Glutamatergic neuron (in vitro differentiated cells): Measurements from ENCODE around the gene TGM3. TPM values are rescaled to one million over a fixed set of nuclear protein-coding genes. Genes with fewer than 3 reads are reported as not detected.

Experiments
- DNase-seq: peaks from one replicate; pipeline ENCODE4 v3.0.0; 2022
- H3K27ac Mint-ChIP-seq: one replicate; pipeline ENCODE4 v1.8.0; 2020; ENCODE audit warnings: mild to moderate bottlenecking, mixed read lengths, inconsistent platforms; ENCODE audit not compliant: unreplicated experiment
- H3K27me3 Mint-ChIP-seq: one replicate; pipeline ENCODE4 v1.8.0; 2020; ENCODE audit warnings: mild to moderate bottlenecking, moderate library complexity, mixed read lengths, inconsistent platforms; ENCODE audit not compliant: unreplicated experiment
- H3K36me3 Mint-ChIP-seq: one replicate; pipeline ENCODE4 v1.8.0; 2020; ENCODE audit warnings: mild to moderate bottlenecking, mixed read lengths, inconsistent platforms; ENCODE audit not compliant: unreplicated experiment
- H3K4me1 Mint-ChIP-seq: one replicate; pipeline ENCODE4 v1.8.0; 2020; ENCODE audit warnings: mild to moderate bottlenecking, low read depth, mixed read lengths, inconsistent platforms; ENCODE audit not compliant: unreplicated experiment
- H3K4me3 Mint-ChIP-seq: one replicate; pipeline ENCODE4 v1.8.0; 2020; ENCODE audit warnings: mild to moderate bottlenecking, mixed read lengths, inconsistent platforms; ENCODE audit not compliant: unreplicated experiment
- H3K9me3 Mint-ChIP-seq: one replicate; pipeline ENCODE4 v1.8.0; 2020; ENCODE audit warnings: mild to moderate bottlenecking, moderate library complexity, mixed read lengths, inconsistent platforms; ENCODE audit not compliant: unreplicated experiment
- total RNA-seq: library from RNA; stranded (reverse); fragmentation: NEBNext Ultra II Directional; extraction: Animal tissue kit (Norgen Biotek cat#: 25700); gene quantifications from one replicate; pipeline ENCODE4 v1.2.1, GENCODE V29; 2021; ENCODE audit not compliant: unreplicated experiment
- TF ChIP-seq, protein P1 (sequence below): fragments of 200-600 bp; sonication (generic); IDR thresholded peaks from one replicate; pipeline ENCODE4 v1.5.0; 2021; ENCODE audit not compliant: partially characterized antibody, unreplicated experiment

Gene TGM3
- total RNA-seq, 1 donor from 2014 or later, result not detected

DNA sequence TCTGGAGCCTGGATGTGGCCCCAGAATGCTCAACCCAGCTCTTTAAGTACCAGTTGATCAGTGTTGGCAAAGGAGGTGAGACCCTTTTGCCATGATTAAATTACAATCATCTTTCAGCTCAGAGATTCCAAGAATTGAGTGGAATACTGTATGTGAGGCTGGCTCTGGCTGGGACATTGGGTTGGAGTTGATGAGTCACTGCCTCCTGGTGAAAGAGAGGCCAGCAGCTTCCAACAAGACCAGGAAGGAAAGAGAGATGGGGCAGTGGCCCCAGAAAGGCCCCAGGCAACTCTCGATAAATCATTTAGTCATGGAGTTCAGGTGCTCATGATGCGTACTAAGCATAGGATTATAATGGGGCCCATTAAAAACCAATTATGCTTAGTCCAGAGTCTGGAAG lies 87.0 kb downstream of the TGM3 start:
- DNase-seq, result no peak
- Mint-ChIP-seq H3K27ac (no peak overlapping the region), H3K27me3 (peaks cover 2% of the 10 kb centered on the region), H3K36me3 (no peaks in the 10 kb centered on the region), H3K4me1 (peaks cover 1% of the 10 kb centered on the region), H3K4me3 (no peak overlapping the region), H3K9me3 (no peaks in the 10 kb centered on the region)
- TF ChIP-seq, protein P1, sequence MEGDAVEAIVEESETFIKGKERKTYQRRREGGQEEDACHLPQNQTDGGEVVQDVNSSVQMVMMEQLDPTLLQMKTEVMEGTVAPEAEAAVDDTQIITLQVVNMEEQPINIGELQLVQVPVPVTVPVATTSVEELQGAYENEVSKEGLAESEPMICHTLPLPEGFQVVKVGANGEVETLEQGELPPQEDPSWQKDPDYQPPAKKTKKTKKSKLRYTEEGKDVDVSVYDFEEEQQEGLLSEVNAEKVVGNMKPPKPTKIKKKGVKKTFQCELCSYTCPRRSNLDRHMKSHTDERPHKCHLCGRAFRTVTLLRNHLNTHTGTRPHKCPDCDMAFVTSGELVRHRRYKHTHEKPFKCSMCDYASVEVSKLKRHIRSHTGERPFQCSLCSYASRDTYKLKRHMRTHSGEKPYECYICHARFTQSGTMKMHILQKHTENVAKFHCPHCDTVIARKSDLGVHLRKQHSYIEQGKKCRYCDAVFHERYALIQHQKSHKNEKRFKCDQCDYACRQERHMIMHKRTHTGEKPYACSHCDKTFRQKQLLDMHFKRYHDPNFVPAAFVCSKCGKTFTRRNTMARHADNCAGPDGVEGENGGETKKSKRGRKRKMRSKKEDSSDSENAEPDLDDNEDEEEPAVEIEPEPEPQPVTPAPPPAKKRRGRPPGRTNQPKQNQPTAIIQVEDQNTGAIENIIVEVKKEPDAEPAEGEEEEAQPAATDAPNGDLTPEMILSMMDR, result no peak

DNA sequence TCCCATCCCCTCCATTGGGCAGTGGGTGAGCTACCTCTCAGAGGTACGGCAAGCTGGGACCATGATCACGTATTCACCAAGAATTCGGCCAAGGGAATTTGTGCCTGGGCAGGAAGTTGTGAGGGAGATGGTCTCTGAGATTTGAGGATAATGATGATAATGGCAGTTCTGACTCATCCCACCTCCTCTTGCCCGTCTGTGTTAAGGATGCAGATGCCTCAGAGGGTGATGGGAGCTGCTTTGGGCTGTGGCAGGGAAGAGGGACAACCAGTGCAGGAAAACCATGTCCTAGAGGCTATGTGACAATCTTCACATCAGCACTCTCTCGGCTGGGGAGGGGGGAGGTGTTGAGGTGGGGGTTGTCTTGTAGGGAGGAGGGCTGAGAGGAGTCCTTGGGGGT lies 89.2 kb downstream of the TGM3 start:
- H3K36me3 Mint-ChIP-seq, result peaks cover 5% of the 10 kb centered on the region
- H3K27ac Mint-ChIP-seq, result no peak overlapping the region
- H3K9me3 Mint-ChIP-seq, result no peaks in the 10 kb centered on the region
- no peak for DNase-seq
- H3K4me3 Mint-ChIP-seq, result no peak overlapping the region
- H3K27me3 Mint-ChIP-seq, result peaks cover 2% of the 10 kb centered on the region
- H3K4me1 Mint-ChIP-seq, result peaks cover 2% of the 10 kb centered on the region
- TF ChIP-seq, protein P1, result no peak

DNA sequence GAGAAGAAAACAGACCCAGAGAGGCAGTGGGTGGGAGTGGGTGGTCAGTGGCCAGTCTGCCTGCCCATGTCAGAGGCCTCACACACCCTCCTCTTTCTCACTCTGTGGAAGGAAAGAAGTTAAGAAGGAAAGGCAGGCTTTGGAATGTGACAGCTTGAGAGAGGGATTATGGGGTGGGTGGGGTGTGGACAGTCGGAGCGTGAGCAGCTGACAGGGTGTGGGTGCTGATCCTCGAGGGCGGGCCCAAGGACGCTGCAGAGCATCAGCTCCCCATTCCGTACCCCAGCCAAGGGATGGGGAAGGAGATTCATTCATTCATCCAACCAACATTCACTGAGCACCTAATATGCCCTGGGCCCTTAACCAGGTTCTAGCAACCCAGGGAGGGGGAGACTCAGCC lies 89.7 kb downstream of the TGM3 start:
- H3K4me1 Mint-ChIP-seq, result peaks cover 2% of the 10 kb centered on the region
- no peak overlapping the region for H3K4me3 Mint-ChIP-seq
- TF ChIP-seq, protein P1, result no peak
- peaks cover 2% of the 10 kb centered on the region for H3K27me3 Mint-ChIP-seq
- H3K27ac Mint-ChIP-seq, result no peak overlapping the region
- DNase-seq, result no peak
- peaks cover under 1% of the 10 kb centered on the region for H3K9me3 Mint-ChIP-seq
- peaks cover 5% of the 10 kb centered on the region for H3K36me3 Mint-ChIP-seq

DNA sequence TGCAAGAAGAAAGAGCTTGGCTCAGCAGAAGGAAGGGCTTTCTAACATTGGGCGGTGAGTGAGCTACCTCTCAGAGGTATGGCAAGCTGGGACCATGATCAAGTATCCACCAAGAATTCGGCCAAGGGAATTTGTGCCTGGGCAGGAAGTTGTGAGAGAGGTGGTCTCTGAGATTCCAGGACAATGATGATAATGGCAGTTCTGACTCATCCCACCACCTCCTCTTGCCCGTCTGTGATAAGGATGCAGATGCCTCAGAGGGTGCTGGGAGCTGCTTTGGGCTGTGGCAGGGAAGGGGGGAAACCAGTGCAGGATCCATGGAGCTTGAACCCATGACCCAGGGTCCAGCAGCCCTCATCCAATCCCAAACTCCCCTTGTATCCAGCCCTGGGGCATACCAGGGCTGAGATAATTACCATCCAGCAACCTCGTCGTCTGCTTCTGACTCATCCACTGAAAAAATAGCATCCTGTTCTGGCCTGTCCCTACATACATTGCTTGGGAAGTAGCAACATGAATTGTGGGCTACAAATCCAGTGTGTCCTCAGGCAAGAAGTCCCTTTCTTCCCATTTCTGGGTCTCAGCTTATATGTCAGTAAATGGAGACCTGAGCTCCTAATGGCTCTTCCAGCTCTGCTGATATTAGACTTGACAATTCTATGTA lies 90.8 kb downstream of the TGM3 start:
- TF ChIP-seq, protein P1, result no peak

DNA sequence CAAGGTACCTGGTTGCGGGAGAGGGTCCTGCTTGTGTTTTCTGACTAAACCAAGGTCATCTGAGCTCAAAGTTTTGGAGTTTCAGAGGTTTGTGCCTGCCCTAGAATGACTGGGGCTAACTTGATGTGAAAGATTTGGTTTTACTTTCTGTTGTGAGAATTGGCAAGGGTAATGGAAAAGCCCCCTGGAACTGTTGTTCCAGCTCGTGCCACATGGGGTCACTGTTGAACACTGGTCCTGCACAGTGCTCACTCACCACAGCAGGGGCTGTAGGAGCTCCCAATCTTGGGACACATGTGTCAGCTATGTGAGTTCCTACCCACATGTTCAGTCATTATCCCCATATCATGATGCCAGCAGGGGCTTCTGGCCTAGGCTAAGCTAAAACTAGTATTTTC lies 91.4 kb downstream of the TGM3 start:
- Mint-ChIP-seq H3K9me3 (peaks cover 2% of the 10 kb centered on the region), H3K4me3 (no peak overlapping the region), H3K27me3 (peaks cover 4% of the 10 kb centered on the region), H3K36me3 (peaks cover 5% of the 10 kb centered on the region), H3K4me1 (peaks cover 2% of the 10 kb centered on the region), H3K27ac (no peak overlapping the region)
- peak; percentile 81 for DNase-seq
- TF ChIP-seq, protein P1, result peak; percentile 86

More for the DNA sequence above, 90.8 kb downstream of the TGM3 start:
- peaks cover 2% of the 10 kb centered on the region for H3K9me3 Mint-ChIP-seq
- H3K36me3 Mint-ChIP-seq, result peaks cover 5% of the 10 kb centered on the region
- peaks cover 4% of the 10 kb centered on the region for H3K27me3 Mint-ChIP-seq
- H3K4me3 Mint-ChIP-seq, result no peak overlapping the region
- no peak for DNase-seq
- no peak overlapping the region for H3K27ac Mint-ChIP-seq
- peaks cover 2% of the 10 kb centered on the region for H3K4me1 Mint-ChIP-seq
